NCI-H82 treated with DMSO at 0.1 percent for 48 hours (cell line): ENCODE data around the gene DHDH.
"Not testable (repeated sequence)": the region's sequence is repeated elsewhere in the genome, so short reads cannot be mapped to it uniquely, and the experiment has no call there.

Source experiments
- DNase-seq: peaks from one replicate; lab custom pipeline; 2025; ENCODE audit not compliant: unreplicated experiment; lab: John Stamatoyannopoulos, UW

The DHDH gene

DNA sequence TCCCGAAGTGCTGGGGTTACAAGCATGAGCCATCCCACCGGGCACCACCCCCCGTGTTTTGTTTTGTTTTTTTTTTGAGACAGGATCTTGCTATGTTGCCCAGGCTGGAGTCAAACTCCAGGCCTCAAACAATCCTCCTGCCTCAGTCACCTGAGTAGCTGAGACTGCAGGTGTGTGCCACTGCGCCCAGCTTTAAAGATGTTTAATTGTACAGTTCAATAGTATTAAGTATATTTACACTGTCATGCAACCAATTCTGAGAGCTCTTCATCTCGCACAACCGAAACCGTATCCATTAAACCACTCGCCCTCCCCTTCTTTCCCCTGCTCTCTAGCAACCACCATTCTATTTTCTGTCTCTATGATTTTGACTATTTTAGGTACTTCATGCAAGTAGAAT lies 17.7 kb upstream of the DHDH start:
- DNase-seq = no peak

DNA sequence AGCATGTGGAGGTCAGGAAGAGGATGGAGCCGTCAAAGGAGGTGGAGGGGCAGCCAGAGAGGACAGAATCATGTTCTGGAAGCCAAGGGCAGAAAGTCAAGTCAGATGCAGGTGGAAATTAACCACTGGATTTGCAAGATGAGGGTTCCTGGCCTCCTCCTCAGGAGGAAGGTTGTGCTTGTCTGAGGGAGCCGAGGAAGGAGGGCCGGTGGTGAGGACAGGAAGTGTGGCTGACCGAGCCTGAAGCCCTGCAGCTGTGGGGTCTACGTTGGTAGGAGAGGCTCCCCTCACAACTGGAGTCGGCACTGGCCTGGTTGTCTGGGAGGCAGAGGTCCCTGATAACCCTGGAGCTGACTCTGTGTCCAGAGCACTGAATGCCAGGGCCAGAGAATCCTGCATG lies 15.4 kb upstream of the DHDH start:
- DNase-seq = no peak

DNA sequence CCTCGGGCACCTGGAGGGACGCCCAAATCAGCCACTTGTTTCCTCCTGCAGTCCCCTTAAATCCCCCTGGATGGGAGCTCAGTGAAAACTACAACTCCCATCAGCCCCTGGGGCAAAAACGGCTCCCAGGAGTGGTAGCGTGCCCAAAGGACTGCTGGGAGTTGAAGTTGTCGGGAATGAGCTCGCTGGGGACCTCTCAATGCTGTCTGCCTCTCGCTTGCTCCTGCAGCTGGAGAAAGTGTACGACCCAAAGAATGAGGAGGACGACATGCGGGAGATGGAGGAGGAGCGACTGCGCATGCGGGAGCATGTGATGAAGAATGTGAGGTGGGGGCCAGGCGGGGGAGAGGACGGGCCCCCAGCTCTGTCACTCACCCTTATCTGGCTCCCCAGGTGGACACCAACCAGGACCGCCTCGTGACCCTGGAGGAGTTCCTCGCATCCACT lies 14.7 kb upstream of the DHDH start:
- DNase-seq = no peak

DNA sequence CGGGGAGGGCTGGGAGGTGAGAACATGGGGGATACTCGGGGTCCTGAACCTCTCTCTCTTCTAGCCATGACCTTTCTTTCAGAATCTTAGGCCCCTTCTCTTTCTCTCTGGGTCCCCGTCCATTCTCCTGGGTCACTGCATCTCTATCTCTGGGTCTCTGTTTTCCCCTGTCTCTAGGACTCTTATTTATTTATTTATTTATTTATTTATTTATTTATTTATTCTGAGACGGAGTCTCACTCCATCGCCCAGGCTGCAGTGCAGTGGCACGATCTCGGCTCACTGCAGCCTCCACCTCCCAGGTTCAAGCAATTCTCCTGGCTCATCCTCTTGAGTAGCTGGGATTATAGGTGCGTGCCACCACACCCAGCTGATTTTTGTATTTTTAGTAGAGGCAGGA lies 14.2 kb upstream of the DHDH start:
- not testable (repeated sequence) for DNase-seq

DNA sequence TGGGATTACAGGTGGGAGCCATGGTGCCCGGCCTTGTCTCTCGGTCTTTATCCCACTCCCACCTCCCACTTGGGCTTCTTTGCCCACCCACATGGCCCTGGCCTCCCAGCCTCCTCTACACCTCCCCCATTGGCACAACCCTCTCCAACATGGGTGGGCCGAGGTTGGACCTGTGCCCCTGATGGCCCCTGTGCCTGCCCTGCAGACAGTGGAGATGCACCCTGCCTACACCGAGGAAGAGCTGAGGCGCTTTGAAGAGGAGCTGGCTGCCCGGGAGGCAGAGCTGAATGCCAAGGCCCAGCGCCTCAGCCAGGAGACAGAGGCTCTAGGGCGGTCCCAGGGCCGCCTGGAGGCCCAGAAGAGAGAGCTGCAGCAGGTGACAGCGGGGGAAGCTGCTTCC lies 12.6 kb upstream of the DHDH start:
- no peak for DNase-seq

DNA sequence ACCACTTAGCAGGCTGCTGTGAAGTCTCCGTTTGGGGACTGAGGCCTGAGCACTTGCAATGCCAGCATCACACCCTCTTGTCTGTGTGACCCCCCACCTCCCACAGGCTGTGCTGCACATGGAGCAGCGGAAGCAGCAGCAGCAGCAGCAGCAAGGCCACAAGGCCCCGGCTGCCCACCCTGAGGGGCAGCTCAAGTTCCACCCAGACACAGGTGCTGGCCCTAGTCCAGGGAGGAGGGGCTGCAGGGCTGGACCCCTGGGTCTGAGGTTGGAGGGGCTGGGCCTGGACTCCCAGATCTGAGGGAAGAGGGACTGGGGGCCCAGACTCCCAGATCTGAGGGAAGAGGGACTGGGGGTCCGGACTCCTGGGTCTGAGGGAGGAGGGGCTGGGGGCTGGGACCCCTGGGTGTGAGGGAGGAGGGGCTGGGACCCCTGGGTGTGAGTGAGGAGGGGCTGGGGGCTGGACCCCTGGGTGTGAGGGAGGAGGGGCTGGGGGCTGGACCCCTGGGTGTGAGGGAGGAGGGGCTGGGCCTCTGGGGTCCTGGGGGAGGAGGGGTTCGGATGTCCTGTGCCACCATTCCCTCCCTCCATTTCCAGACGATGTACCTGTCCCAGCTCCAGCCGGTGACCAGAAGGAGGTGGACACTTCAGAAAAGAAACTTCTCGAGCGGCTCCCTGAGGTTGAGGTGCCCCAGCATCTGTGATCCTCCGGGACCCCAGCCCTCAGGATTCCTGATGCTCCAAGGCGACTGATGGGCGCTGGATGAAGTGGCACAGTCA lies 11.6 kb upstream of the DHDH start:
- DNase-seq = no peak

DNA sequence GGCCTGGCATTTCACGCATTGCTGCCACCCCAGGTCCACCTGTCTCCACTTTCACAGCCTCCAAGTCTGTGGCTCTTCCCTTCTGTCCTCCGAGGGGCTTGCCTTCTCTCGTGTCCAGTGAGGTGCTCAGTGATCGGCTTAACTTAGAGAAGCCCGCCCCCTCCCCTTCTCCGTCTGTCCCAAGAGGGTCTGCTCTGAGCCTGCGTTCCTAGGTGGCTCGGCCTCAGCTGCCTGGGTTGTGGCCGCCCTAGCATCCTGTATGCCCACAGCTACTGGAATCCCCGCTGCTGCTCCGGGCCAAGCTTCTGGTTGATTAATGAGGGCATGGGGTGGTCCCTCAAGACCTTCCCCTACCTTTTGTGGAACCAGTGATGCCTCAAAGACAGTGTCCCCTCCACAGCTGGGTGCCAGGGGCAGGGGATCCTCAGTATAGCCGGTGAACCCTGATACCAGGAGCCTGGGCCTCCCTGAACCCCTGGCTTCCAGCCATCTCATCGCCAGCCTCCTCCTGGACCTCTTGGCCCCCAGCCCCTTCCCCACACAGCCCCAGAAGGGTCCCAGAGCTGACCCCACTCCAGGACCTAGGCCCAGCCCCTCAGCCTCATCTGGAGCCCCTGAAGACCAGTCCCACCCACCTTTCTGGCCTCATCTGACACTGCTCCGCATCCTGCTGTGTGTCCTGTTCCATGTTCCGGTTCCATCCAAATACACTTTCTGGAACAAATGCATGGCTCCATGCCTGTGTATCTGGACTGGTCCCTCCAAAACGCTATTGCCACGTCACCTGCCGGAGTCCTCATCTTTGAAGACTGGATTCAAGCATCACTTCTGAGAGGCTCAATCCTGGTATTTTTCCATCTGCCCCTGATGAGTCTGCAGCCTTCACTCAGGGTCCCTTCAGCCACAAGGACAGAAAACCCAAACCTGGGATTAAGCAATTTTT lies 10.7 kb upstream of the DHDH start:
- no peak for DNase-seq

DNA sequence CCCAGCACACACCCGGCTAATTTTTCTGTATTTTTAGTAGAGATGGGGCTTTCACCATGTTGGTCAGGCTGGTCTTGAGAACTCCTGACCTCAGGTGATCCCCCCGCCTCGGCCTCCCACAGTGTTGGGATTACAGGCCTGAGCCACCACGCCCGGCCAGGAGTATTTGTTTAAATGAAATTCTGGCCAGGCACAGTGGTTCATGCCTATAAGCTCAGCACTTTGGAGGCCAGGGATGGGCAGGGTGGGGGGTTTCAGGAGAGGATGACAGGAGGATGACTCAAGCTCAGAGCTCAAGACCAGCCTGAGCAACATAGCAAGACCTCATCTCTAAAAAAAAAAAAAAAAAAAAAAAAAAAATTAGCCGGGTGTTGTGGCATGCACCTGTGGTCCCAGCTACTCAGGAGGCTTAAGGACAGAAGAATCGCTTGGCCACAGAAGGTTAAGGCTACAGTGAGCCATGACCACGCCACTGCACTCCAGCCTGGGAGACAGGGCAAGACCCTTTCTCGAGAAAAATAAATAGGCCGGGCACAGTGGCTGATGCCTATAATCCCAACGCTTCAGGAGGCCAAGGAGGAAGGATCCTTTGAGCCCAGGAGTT lies 8.2 kb upstream of the DHDH start:
- no peak for DNase-seq

DNA sequence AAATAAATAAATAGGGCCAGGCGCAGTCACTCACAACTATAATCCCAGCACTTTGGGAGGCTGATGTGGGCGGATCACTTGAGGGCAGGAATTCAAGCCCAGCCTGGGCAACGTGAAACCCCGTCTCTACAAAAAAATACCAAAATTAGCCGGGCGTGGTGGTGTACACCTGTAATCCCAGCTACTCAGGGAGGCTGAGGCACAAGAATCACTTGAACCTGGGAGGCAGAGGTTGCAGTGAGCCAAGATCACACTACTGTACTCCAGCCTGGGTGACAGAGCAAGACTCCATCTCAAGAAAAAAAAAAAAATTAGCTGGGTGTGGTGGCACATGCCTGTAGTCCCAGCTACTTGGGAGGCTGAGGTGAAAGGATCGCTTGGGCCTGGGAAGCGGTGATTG lies 7.6 kb upstream of the DHDH start:
- DNase-seq = not testable (repeated sequence)

DNA sequence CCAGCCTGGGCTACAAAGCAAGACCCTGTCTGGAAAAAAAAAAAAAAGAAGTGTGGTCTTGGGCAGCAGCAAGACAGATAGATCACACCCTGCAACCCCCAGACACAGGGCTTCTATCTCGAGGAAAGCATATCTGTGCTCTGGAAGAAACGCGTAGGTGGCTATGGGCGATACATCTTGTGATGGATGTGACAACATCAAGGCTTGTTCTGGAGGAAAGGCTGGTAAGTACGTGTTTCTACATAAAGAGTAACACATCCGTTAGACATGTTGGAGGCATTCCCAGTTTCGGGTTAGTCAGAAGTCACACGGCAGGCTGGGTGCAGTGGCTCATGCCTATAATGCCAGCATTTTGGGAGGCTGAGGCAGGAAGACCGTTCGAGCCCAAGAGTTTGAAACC lies 6.6 kb upstream of the DHDH start:
- no peak for DNase-seq

DNA sequence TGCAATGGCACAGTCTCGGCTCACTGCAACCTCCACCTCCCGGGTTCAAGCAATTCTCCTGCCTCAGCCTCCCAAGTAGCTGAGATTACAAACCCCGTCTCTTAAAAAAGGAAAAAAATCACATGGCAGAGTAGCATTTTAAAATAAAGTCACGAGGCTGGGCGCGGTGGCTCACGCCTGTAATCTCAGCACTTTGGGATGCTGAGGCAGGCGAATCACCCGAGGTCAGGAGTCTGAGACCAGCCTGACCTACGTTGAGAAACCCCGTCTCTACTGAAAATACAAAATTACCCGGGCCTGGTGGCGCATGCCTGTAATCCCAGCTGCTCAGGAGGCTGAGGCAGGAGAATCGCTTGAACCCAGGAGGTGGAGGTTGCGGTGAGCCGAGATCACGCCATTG lies 5.8 kb upstream of the DHDH start:
- DNase-seq = not testable (repeated sequence)

DNA sequence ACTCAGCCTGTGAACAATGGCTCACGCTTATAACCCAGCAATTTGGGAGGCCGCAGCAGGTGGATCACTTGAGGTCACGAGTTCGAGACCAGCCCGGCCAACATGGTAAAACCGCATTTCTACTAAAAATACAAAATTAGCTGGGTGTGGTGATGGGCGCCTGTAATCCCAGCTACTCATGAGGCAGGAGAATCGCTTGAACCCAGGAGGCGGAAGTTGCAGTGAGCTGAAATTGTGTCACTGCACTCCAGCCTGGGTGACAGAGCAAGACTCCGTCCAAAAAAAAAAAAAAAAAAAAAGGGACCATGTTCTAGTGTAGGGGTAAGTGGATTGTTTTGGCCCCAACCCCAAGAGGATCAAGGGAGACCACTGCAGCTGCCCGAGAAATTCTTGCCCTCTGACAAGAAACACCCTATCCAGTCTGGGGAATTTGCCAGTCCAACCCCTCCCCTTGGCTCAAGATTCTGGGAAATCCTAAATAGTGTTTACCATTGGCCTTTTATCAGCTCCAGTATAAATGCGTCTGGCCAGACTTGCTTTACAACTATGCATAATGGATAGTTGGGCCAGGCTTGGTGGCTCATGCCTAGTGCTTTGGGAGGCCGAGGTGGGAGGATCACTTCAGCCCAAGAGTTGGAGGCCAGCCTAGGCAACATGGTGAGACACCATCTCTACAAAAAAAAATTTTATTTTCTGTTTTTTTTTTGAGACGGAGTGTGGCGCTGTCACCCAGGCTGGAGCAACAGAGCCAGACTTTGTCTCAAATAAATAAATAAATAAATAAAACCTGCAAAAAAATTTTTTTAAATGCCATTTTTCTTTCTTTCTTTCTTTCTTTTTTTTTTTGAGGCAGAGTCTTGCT lies 5.1 kb upstream of the DHDH start:
- DNase-seq = no peak

DNA sequence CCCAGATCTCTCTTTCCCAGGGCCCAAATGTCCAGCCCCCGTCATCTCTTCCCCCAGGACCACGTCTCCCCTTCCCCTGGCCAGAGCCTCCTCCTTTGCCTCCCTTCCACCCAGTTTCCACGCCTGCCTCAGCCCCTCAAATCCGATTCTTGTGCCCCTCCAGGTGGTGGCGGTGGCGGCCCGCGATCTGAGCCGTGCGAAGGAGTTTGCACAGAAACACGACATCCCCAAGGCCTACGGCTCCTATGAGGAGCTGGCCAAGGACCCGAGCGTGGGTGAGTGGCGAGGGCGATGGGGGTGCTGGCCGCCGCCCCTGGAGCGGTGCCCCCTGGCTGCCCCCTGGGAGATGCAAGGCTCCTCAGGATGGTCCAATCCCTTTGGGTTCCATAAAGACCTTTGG lies 1.3 kb downstream of the DHDH start:
- no peak for DNase-seq

DNA sequence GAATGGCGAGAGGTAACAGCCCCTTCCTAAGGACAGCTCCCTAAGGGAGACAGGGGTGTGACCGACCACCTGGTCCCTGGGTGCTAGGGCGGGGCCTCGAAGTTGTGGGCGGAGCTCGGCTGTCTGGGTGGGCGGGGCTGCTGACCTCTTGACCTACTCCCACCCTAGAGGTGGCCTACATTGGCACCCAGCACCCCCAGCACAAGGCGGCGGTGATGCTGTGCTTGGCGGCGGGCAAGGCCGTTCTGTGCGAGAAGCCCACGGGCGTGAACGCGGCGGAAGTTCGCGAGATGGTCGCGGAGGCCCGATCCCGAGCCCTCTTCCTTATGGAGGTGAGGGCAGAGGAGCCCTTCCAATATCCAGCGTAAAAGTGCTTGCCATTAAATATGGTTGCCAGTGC lies 2.4 kb downstream of the DHDH start:
- DNase-seq = no peak

DNA sequence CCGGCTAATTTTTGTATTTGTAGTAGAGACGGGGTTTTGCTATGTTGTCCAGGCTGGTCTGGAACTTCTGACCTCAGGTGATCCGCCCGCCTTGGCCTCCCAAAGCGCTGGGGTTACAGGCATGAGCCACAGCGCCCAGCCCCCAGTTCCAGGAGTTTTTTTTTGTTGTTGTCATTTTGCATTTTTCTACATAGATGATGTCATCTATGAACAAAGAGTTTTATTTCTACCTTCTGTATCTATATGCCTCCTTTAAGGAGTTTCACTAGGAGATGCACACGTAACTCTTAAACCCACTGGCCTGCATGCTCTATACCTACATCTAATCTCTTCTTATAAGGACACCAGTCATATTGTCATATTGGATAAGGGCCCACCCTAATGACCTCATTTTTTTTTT lies 4.8 kb downstream of the DHDH start:
- no peak for DNase-seq

DNA sequence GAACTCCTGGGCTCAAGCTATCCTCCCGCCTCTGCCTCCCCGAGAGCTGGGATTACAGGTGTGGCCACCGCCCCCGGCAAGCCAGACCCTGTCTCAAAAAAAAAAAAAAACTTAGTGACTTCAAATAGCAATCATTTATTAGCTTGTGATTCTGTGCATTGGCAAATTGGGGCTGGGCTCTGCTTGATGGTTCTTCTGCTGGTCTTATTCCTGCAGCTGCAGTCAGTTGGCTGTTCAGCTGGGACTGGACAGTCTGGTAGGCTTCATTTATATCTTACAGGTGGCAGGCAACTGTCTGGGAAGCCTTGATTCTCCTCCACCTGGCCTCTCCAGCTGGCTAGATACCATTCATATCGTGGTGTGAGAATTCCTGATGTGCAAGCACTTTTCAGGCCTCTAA lies 7.4 kb downstream of the DHDH start:
- DNase-seq = no peak

DNA sequence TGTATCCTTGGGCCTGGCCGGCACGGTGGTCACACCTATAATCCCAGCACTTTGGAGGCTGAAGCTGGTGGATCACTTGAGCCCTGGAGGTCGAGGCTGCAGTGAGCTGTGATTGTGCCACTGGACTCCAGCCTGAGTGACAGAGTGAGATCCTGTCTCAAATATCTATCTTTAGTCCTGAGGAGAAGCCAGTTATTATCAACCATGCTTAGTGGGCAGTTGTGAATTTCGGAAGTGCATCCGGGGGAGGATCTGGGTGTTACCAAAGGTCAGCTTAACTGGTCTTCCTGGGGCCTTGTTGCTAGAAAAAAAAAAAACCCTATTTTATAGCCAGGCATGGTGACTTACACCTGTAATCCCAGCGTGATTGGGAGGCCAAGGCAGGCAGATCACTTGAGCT lies 9.6 kb downstream of the DHDH start:
- DNase-seq = no peak

DNA sequence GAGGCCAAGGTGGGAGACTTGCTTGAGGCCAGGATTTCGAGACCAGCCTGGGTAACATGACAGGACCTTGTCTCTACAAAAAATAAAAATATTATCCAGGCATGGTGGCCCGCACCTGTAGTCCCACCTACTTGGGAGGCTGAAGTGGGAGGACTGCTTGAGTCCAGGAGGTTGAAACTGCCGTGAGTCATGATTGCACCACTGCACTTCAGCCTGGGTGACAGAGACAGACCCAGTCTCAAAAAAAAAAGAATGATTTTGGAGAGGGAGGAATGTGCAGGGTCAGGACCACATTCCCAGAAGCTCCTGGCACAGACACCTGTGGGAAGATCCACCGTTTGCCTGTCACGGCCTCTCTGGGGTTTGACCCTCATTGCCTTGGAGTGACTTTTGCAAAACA lies 11.9 kb downstream of the DHDH start:
- DNase-seq = no peak

DNA sequence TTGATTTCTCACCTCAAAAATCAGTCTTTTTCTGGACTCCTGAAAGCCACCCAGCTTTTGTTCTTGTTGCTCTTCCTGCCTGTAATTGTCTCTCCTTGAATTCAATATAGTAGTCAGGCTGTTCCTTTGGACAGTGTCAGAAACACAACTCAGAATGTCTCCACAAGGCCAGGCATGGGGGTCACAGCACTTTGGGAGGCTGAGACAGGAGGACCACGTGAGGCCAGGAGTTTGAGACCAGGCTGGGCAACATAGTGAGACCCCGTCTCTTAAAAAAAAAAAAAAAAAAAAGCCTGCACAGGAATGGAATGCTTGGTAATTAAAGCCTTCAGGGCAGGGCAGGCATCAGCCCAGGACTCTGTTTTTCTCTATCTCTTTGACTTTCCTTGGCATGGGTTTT lies 12.3 kb downstream of the DHDH start:
- DNase-seq = no peak

DNA sequence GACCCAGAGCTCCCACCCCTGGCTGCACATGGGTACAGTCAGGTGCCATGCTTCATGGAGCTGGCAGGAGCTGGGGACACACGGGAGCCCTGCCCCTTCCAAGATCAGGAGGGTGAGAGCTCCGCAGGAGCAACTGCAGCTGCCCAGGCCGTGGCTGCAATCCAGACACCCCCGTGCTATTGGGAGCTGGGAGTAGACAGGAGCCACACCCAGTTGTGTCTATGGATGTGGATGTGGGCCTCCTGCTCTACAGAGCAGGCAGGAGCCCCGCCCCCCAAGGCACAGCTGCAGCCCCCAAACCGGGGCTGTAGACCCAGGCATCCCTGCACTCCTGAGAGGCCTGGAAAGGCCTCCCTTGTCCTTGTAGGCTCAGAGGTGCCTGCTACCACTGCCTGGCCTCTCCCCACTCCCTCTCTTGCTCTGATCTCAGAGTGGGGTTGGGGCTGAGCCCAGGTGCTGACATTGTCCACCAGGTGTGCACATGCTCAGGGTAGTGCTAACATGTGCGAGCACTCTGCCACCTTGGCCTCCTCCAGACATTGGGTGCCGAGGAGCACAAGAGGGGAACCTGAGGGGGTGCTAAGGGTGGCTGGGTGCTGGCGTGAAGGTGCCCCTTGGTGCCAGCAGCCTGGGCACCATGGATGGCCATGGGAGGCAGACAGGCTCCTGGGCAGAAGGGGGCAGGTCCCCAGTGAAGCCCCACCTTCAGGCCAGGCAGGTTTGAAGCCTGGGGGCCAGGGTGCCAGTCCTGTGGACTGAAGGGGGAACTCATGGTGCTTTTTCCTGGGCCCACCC lies 13.2 kb downstream of the DHDH start:
- no peak for DNase-seq
